HG02852 (cell line): ENCODE data around the gene SRGAP1.
"Not testable (repeated sequence)": the region's sequence is repeated elsewhere in the genome, so short reads cannot be mapped to it uniquely, and the experiment has no call there.

Experiments used
- ATAC-seq: cut with Tn5 transposase; IDR thresholded peaks from one replicate; pipeline ENCODE4 v1.9.1; 2021; ENCODE audit warnings: mild to moderate bottlenecking, moderate library complexity; ENCODE audit not compliant: unreplicated experiment

Gene SRGAP1

GRCh38 chr12:64186789-64187188, 342.3 kb downstream of the SRGAP1 start:
- ATAC-seq = peak; percentile 94

GRCh38 chr12:64187370-64187769, 342.9 kb downstream of the SRGAP1 start:
- no peak for ATAC-seq

- ATAC-seq = no peak
Observed at GRCh38 chr12:64187794-64188193, 343.3 kb downstream of the SRGAP1 start.

- no peak for ATAC-seq
Observed at GRCh38 chr12:64189530-64189929, 345.0 kb downstream of the SRGAP1 start.

GRCh38 chr12:64190140-64190539, 345.6 kb downstream of the SRGAP1 start:
- no peak for ATAC-seq

GRCh38 chr12:64192644-64193444, 348.3 kb downstream of the SRGAP1 start:
- peak; percentile 95 for ATAC-seq

- no peak for ATAC-seq
Observed at GRCh38 chr12:64193931-64194330, 349.4 kb downstream of the SRGAP1 start.

GRCh38 chr12:64194333-64195149, 350.0 kb downstream of the SRGAP1 start:
- ATAC-seq = no peak

GRCh38 chr12:64195841-64196240, 351.3 kb downstream of the SRGAP1 start:
- not testable (repeated sequence) for ATAC-seq

- ATAC-seq = no peak
Observed at GRCh38 chr12:64203036-64203435, 358.5 kb downstream of the SRGAP1 start.

- no peak for ATAC-seq
Observed at GRCh38 chr12:64203775-64204174, 359.3 kb downstream of the SRGAP1 start.

- ATAC-seq = no peak
Observed at GRCh38 chr12:64205542-64205941, 361.0 kb downstream of the SRGAP1 start.

GRCh38 chr12:64207453-64207852, 363.0 kb downstream of the SRGAP1 start:
- no peak for ATAC-seq
